ENCODE results near the gene MBD3L1.

- TF ChIP-seq CTCF (IDR thresholded peaks at IDR 0.05) (no peak), POLR2A (IDR thresholded peaks at IDR 0.05) (no peak), EP300 (IDR thresholded peaks at IDR 0.05) (no peak), POLR2AphosphoS5 (IDR thresholded peaks at IDR 0.05) (no peak)
These were observed 45.9 kb downstream of the MBD3L1 start for GRCh38 chr19:8877854-8878705.

All from gastroesophageal sphincter (tissue), 3 donors.